ENCODE results near the gene CDKN2C. TPM values are rescaled to one million over a fixed set of nuclear protein-coding genes. Genes with fewer than 3 reads are reported as not detected.
"Not testable (repeated sequence)": the region's sequence is repeated elsewhere in the genome, so short reads cannot be mapped to it uniquely, and the experiment has no call there.

The CDKN2C gene
- total RNA-seq, 2 experiments from 2014 or later = 15.5 to 16.8 TPM

- no peak for DNase-seq
- H3K27me3 Mint-ChIP-seq = peaks cover 13% of the 10 kb centered on the region
- no peaks in the 10 kb centered on the region for H3K36me3 Mint-ChIP-seq
- H3K9me3 Mint-ChIP-seq = no peaks in the 10 kb centered on the region
- intact Hi-C loops (cut with micrococcal nuclease) = no loop called here
- no peak overlapping the region for H3K4me3 Mint-ChIP-seq
- CTCF ChIA-PET = interaction anchor here (1.7 kb wide), 1 partner anchor 54 kb away, joined by 5 read pairs; no protein-coding TSS in a partner anchor
- no peak overlapping the region for H3K27ac Mint-ChIP-seq
- POLR2A ChIA-PET = no interaction called here
- peaks cover 12% of the 10 kb centered on the region for H3K4me1 Mint-ChIP-seq (ENCODE audit: low read depth)
These were observed 13.3 kb downstream of the CDKN2C start for GRCh38 chr1:50983219-50983802.

- DNase-seq = no peak
- peaks cover 4% of the 10 kb centered on the region for H3K4me1 Mint-ChIP-seq (ENCODE audit: low read depth)
- intact Hi-C loops (cut with micrococcal nuclease) = no loop called here
- H3K4me3 Mint-ChIP-seq = no peak overlapping the region
- ChIA-PET POLR2A (no interaction called here), CTCF (no interaction called here)
- H3K9me3 Mint-ChIP-seq = no peaks in the 10 kb centered on the region
- no peak overlapping the region for H3K27ac Mint-ChIP-seq
- no peaks in the 10 kb centered on the region for H3K27me3 Mint-ChIP-seq
- no peaks in the 10 kb centered on the region for H3K36me3 Mint-ChIP-seq
These were observed 15.0 kb downstream of the CDKN2C start for GRCh38 chr1:50985094-50985493.

- Mint-ChIP-seq H3K36me3 (no peaks in the 10 kb centered on the region), H3K27me3 (no peaks in the 10 kb centered on the region), H3K27ac (no peak overlapping the region), H3K4me1 (ENCODE audit: low read depth) (peaks cover 4% of the 10 kb centered on the region), H3K9me3 (no peaks in the 10 kb centered on the region), H3K4me3 (no peak overlapping the region)
- ChIA-PET POLR2A (interaction anchor here (1.0 kb wide), 1 partner anchor 17 kb away, joined by 5 read pairs; the partner anchor contains the start of gene CDKN2C), CTCF (no interaction called here)
- DNase-seq = no peak
- intact Hi-C loops (cut with micrococcal nuclease) = no loop called here
These were observed 16.6 kb downstream of the CDKN2C start for GRCh38 chr1:50986653-50987052.

- Mint-ChIP-seq H3K4me1 (ENCODE audit: low read depth) (peaks cover 4% of the 10 kb centered on the region), H3K36me3 (no peaks in the 10 kb centered on the region), H3K27ac (no peak overlapping the region), H3K9me3 (no peaks in the 10 kb centered on the region), H3K4me3 (no peak overlapping the region), H3K27me3 (no peaks in the 10 kb centered on the region)
- intact Hi-C loops (cut with micrococcal nuclease) = no loop called here
- ChIA-PET CTCF (interaction anchor here (0.6 kb wide), 1 partner anchor 200 kb away, joined by 3 read pairs; no protein-coding TSS in a partner anchor), POLR2A (no interaction called here)
- DNase-seq = no peak
These were observed 19.6 kb downstream of the CDKN2C start for GRCh38 chr1:50989694-50990093.

- H3K27me3 Mint-ChIP-seq = no peaks in the 10 kb centered on the region
- intact Hi-C loops (cut with micrococcal nuclease) = no loop called here
- H3K36me3 Mint-ChIP-seq = no peaks in the 10 kb centered on the region
- no peak for DNase-seq
- ChIA-PET POLR2A (no interaction called here), CTCF (no interaction called here)
- H3K9me3 Mint-ChIP-seq = no peaks in the 10 kb centered on the region
- no peak overlapping the region for H3K27ac Mint-ChIP-seq
- no peak overlapping the region for H3K4me3 Mint-ChIP-seq
- H3K4me1 Mint-ChIP-seq (ENCODE audit: low read depth) = no peaks in the 10 kb centered on the region
These were observed 22.7 kb downstream of the CDKN2C start for GRCh38 chr1:50992532-50993318.

- no peak overlapping the region for H3K27ac Mint-ChIP-seq
- H3K4me1 Mint-ChIP-seq (ENCODE audit: low read depth) = no peaks in the 10 kb centered on the region
These were observed 23.6 kb downstream of the CDKN2C start for GRCh38 chr1:50993645-50994044.

GRCh38 chr1:50994997-50995396, 25.0 kb downstream of the CDKN2C start:
- ChIA-PET POLR2A (no interaction called here), CTCF (interaction anchor here (1.0 to 1.5 kb wide), 3 partner anchors 26 to 302 kb away, joined by 4 to 6 read pairs (median 5); no protein-coding TSS in a partner anchor)
- H3K36me3 Mint-ChIP-seq = no peaks in the 10 kb centered on the region
- no peaks in the 10 kb centered on the region for H3K9me3 Mint-ChIP-seq
- H3K27ac Mint-ChIP-seq = no peak overlapping the region
- H3K4me3 Mint-ChIP-seq = no peak overlapping the region
- intact Hi-C loops (cut with micrococcal nuclease) = no loop called here
- no peaks in the 10 kb centered on the region for H3K27me3 Mint-ChIP-seq
- no peaks in the 10 kb centered on the region for H3K4me1 Mint-ChIP-seq (ENCODE audit: low read depth)
- no peak for DNase-seq

More at GRCh38 chr1:50993645-50994044, 23.6 kb downstream of the CDKN2C start:
- intact Hi-C loops (cut with micrococcal nuclease) = no loop called here
- H3K9me3 Mint-ChIP-seq = no peaks in the 10 kb centered on the region
- H3K36me3 Mint-ChIP-seq = no peaks in the 10 kb centered on the region
- CTCF ChIA-PET = no interaction called here
- no peak for DNase-seq
- H3K4me3 Mint-ChIP-seq = no peak overlapping the region
- H3K27me3 Mint-ChIP-seq = no peaks in the 10 kb centered on the region
- POLR2A ChIA-PET = no interaction called here

GRCh38 chr1:50995651-50996050, 25.6 kb downstream of the CDKN2C start:
- H3K9me3 Mint-ChIP-seq = no peaks in the 10 kb centered on the region
- DNase-seq = no peak
- intact Hi-C loops (cut with micrococcal nuclease) = no loop called here
- H3K4me3 Mint-ChIP-seq = no peak overlapping the region
- ChIA-PET POLR2A (no interaction called here), CTCF (interaction anchor here (1.0 to 1.5 kb wide), 5 partner anchors 27 to 301 kb away, joined by 3 to 6 read pairs (median 4); no protein-coding TSS in a partner anchor)
- no peaks in the 10 kb centered on the region for H3K4me1 Mint-ChIP-seq (ENCODE audit: low read depth)
- H3K27me3 Mint-ChIP-seq = no peaks in the 10 kb centered on the region
- H3K27ac Mint-ChIP-seq = no peak overlapping the region
- H3K36me3 Mint-ChIP-seq = no peaks in the 10 kb centered on the region

- H3K4me1 Mint-ChIP-seq (ENCODE audit: low read depth) = no peaks in the 10 kb centered on the region
- no peaks in the 10 kb centered on the region for H3K9me3 Mint-ChIP-seq
- ChIA-PET POLR2A (no interaction called here), CTCF (interaction anchor here (1.0 to 1.5 kb wide), 5 partner anchors 28 to 301 kb away, joined by 3 to 6 read pairs (median 4); no protein-coding TSS in a partner anchor)
- intact Hi-C loops (cut with micrococcal nuclease) = no loop called here
- no peak overlapping the region for H3K27ac Mint-ChIP-seq
- no peak overlapping the region for H3K4me3 Mint-ChIP-seq
- no peak for DNase-seq
- no peaks in the 10 kb centered on the region for H3K36me3 Mint-ChIP-seq
- H3K27me3 Mint-ChIP-seq = no peaks in the 10 kb centered on the region
These were observed 26.0 kb downstream of the CDKN2C start for GRCh38 chr1:50996083-50996482.

GRCh38 chr1:50999375-50999774, 29.3 kb downstream of the CDKN2C start:
- H3K4me1 Mint-ChIP-seq (ENCODE audit: low read depth); H3K4me3 Mint-ChIP-seq; H3K9me3 Mint-ChIP-seq; CTCF ChIA-PET; POLR2A ChIA-PET; intact Hi-C loops (cut with micrococcal nuclease); H3K27ac Mint-ChIP-seq; H3K27me3 Mint-ChIP-seq; H3K36me3 Mint-ChIP-seq; DNase-seq: not testable (repeated sequence)

- H3K36me3 Mint-ChIP-seq = no peaks in the 10 kb centered on the region
- no peaks in the 10 kb centered on the region for H3K27me3 Mint-ChIP-seq
- POLR2A ChIA-PET = no interaction called here
These were observed 30.1 kb downstream of the CDKN2C start for GRCh38 chr1:51000160-51000559.

GRCh38 chr1:51000651-51001050, 30.6 kb downstream of the CDKN2C start:
- no peaks in the 10 kb centered on the region for H3K36me3 Mint-ChIP-seq
- intact Hi-C loops (cut with micrococcal nuclease) = no loop called here
- no peak overlapping the region for H3K27ac Mint-ChIP-seq
- no peaks in the 10 kb centered on the region for H3K27me3 Mint-ChIP-seq
- H3K4me3 Mint-ChIP-seq = no peak overlapping the region
- no peak for DNase-seq
- no peaks in the 10 kb centered on the region for H3K4me1 Mint-ChIP-seq (ENCODE audit: low read depth)
- POLR2A ChIA-PET = no interaction called here
- no peaks in the 10 kb centered on the region for H3K9me3 Mint-ChIP-seq
- CTCF ChIA-PET = no interaction called here

More at GRCh38 chr1:51000160-51000559, 30.1 kb downstream of the CDKN2C start:
- no peak overlapping the region for H3K4me3 Mint-ChIP-seq
- intact Hi-C loops (cut with micrococcal nuclease) = no loop called here
- no peak for DNase-seq
- H3K27ac Mint-ChIP-seq = no peak overlapping the region
- CTCF ChIA-PET = no interaction called here
- no peaks in the 10 kb centered on the region for H3K9me3 Mint-ChIP-seq
- no peaks in the 10 kb centered on the region for H3K4me1 Mint-ChIP-seq (ENCODE audit: low read depth)

GRCh38 chr1:51002516-51002915, 32.5 kb downstream of the CDKN2C start:
- CTCF ChIA-PET = no interaction called here
- no peak overlapping the region for H3K4me3 Mint-ChIP-seq
- no peaks in the 10 kb centered on the region for H3K9me3 Mint-ChIP-seq

More at GRCh38 chr1:51002516-51002915, 32.5 kb downstream of the CDKN2C start:
- DNase-seq = no peak
- Mint-ChIP-seq H3K4me1 (ENCODE audit: low read depth) (no peaks in the 10 kb centered on the region), H3K27ac (no peak overlapping the region), H3K27me3 (no peaks in the 10 kb centered on the region), H3K36me3 (no peaks in the 10 kb centered on the region)
- POLR2A ChIA-PET = no interaction called here
- intact Hi-C loops (cut with micrococcal nuclease) = no loop called here

Measured in activated CD4-positive, alpha-beta memory T cell treated with anti-CD3 and anti-CD28 coated beads for 36 hours (primary cell).